HK-2 (cell line): Measurements from ENCODE around the gene RBM23.
A peak's percentile ranks its signal among the peaks of the same experiment; 100 is the strongest.

Source experiments
- DNase-seq: peaks from one replicate; pipeline ENCODE4 v3.0.0-alpha.2; 2018; ENCODE audit not compliant: unreplicated experiment

Gene RBM23

DNA sequence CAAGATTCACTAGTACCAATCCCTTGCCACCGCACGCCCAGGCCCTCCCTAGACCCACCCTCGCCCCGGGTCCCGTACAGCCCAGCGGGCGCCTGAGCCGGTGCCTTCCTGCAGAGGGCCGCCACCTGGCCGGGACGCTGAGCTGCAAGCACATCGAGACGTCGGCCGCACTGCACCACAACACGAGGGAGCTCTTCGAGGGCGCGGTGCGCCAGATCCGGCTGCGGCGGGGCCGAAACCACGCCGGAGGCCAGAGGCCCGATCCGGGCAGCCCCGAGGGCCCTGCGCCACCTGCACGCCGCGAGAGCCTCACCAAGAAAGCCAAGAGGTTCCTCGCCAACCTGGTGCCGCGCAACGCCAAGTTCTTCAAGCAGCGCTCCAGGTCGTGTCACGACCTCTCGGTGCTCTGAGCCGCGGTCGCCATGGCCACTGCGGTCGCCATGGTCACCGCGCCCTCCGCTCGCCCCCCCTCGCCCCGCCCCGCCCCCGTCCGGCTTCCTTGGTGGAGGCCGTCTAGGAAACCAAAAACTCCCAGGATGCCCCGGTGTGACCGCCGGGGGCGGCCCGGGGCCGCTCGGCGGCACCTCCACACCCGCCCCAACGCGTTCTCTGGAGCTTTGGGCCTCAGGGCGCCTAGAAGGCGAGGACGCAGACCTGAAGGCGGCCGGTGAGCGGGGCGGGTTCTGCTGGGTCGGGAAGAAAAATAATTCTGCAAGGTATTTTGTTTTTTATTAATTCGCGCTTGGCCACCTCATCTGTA lies 32.3 kb downstream of the RBM23 start:
- DNase-seq: peak; percentile 89

DNA sequence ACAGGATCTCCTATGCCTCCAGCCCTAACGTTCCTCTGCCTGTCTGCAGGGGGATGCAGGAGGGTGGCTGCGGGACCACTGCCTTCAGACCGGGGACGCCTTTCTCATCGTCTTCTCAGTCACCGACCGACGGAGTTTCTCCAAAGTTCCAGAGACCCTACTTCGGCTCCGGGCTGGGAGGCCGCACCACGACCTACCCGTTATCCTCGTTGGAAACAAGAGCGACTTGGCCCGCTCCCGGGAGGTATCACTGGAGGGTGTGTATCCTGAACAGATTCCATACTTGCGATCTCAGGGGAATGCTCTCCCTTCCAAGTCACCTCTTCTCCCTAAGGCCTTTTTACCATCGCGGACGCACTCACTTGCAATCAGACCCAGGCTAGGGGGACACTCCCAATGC lies 33.0 kb downstream of the RBM23 start:
- no peak for DNase-seq

DNA sequence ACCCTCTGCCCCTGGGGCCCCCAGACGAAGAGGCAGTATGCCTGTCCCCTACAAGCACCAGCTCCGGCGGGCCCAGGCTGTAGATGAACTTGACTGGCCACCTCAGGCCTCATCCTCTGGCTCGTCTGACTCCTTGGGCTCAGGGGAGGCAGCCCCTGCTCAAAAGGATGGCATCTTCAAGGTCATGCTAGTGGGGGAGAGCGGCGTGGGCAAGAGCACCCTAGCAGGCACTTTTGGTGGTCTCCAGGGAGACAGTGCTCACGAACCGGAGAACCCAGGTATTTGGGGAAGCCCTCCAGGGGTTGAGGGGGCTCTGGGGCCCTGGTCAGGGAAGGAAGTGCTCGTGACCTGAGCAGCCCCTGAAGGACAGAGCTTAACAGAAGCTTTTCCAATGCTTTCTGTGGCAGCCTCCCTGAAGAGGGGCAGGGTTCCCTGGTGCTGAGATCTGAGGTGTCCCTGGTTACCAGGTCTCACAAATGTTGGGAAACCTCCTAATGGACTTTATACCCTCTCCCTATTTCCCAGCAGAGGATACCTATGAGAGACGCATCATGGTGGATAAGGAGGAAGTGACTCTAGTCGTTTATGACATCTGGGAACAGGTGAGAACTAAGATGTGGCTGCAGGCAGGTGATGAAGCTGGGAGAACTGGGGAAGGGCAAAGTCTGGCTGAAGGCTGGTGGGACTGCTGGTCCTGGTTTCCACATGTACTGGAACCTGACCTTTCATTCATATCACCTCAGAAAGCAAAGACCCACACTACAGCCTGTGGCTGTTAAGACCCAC lies 34.0 kb downstream of the RBM23 start:
- no peak for DNase-seq

DNA sequence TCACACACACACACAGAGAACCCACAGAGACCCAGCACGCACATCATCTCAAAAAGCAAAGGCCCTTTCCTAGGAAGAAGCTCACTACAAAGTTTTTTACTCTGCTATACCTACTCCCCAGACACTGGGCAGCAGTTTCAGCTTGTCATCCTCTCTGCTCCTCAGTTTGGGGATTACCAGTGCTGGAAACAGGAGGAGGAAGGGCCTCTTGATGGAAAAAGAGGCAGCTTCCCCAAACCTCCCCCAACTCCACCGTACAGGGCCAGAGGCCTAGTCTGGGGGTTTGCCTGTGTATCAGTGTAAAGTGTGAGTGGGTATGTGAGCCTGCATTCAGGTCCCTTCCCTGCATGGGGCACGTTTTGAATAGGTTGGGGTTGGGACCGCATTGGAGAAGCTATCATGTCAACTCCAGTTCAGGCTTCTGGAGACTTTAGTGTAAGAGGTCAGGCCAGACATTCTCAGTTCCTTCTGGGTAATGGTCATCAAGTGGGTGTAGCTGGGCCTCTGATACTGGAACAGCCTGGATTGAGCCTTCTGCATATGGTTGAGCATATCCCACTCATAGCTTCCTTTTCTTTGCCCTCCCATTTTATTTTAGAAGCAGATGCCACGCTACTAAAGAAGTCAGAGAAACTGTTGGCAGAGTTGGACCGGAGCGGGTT lies 34.7 kb downstream of the RBM23 start:
- no peak for DNase-seq

DNA sequence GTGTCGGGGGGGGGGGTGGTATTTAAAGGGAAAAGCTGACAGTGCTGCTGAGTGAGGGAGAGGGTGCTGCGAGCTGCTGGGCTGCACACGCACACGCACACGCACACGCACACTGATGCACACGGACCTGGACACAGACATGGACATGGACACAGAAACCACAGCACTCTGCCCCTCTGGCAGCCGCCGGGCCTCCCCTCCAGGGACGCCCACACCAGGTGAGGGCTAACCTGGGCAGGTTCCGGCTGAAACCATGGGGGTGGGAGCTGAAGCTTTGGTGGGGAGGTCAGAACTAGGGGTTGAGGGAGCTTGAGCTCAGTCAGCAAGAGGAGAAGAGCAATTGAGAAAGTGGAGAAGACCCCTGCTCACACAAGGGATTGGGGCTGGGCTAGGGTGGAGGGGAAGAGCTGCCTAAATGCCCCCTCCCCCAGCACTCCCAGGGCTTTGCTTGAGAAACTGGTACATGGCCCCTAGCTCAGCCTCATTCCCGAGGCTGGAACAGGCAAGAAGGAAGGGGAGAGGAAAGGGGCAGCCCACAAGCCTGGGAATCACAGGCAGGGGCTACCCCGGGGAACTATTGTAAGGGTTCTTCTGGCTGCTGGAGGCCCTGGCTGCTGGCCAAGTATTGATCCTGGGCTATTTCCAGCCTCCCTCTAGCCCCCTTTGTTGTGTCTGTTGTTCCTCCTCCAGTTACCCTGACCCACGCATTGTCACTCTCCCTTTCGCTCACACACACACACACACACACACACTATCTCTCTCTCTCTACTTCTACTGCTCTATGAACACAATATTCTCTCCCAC lies 35.6 kb downstream of the RBM23 start, which contains the start of gene REM2:
REM2 (plus strand) TSS at position 50 of the 804 bp plus-strand sequence; CDS start at position 116, 66 bp downstream.
- DNase-seq: no peak

DNA sequence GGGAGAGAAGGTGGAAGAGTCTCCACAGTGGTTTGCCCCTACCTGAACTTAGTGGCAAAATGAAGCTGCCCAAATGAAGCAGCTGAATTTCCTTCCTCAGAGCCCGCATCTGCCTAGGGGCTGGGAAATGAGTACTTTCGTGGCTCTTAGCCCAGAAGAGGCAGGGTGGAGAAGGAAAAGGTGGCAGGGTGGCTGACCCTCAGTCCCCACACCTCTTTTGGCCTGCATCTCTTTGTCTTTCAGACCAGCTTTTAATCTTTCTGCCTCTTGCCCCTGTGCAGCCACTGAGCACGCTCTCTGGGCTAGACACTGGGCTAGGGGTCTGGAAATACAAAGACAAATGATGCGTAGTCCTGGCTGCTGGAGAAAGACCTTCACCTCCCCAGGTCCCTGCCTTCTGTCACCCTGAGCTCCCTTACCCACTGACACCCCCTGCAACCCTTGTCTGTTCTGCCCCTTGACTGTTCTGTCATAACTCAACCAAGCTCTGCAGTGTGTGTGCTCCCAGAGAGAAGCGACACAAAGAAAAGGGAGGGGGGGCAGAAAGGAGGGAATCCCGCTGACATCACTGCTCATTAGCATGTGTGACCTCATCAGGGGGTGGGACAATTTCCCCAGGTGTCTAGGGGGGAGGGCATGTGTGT lies 36.3 kb downstream of the RBM23 start:
- DNase-seq: no peak

DNA sequence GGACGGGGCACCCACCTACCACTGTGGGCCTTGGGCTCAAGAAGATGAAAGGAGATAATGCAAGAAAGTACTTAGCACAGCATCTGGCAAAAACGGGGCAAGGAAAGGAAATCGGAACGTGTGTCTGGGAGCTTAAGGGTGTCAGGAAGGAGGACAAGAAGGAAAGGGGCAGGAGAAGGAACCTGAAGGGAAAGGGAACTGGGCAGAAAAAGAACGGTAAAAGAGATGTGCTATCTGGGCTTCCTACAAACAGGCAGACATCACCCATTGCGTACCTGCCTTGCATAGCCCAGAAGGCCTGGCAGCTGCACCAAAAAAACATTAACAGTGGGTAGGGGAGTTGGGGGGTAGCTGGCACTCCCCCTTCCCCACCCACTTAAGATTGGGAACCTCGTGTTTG lies 36.9 kb downstream of the RBM23 start:
- DNase-seq: no peak

DNA sequence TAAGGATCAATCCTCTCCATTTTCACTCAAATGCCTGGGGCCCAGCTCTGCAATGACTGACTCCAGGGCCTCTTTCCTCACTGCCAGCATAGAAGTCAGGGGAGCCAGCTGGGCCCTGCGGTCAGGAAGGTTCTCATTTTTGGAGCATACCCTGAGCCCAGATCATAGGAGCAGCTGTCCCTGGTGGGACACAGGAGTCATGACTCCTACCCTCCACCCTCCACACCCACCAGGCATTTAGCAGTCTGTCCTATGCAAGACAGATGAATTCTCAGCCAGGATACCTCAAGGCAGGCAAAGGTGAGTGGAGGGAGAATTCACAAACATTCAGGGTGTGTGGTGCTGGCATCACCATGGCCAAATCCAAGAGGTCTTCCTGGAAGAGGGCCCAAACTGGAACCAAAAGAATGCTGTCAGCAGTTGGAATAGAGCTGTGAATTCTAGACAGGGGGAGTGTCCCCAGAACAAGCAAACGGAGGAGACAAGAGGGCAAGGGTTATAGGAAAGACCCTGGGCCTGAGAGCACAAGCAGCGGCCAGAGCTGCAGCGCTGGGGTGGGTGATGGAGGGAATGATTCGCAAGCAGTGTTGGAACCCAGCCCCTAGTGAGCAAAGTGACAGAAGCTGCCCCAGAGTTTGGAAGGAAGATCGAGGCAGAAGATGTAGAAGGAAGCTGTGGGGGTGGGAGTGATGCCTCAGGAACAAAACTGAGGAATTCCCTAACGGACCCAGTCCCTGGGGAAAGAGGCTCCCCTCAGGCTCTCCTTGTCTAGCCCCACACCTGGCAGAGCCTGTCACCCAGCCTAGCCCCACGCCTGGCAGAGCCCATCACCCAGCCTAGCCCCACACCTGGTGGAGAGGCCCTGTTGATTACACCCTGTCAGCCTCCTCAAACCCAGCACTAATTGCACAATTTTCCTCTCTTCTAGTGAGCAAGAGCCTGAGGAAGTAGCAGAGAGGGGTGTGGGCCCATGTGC lies 40.4 kb downstream of the RBM23 start:
- DNase-seq: no peak

DNA sequence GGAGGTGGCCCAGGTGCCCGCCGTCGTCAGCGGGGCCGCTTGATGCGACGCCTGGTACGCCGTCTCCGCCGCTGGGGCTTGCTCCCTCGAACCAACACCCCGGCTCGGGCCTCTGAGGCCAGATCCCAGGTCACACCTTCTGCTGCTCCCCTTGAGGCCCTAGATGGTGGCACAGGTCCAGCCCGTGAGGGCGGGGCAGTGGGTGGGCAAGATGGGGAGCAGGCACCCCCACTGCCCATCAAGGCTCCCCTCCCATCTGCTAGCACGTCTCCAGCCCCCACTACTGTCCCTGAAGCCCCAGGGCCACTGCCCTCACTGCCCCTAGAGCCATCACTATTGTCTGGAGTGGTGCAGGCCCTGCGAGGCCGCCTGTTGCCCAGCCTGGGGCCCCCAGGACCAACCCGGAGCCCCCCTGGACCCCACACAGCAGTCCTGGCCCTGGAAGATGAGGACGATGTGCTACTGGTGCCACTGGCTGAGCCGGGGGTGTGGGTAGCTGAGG lies 41.9 kb downstream of the RBM23 start:
- no peak for DNase-seq

DNA sequence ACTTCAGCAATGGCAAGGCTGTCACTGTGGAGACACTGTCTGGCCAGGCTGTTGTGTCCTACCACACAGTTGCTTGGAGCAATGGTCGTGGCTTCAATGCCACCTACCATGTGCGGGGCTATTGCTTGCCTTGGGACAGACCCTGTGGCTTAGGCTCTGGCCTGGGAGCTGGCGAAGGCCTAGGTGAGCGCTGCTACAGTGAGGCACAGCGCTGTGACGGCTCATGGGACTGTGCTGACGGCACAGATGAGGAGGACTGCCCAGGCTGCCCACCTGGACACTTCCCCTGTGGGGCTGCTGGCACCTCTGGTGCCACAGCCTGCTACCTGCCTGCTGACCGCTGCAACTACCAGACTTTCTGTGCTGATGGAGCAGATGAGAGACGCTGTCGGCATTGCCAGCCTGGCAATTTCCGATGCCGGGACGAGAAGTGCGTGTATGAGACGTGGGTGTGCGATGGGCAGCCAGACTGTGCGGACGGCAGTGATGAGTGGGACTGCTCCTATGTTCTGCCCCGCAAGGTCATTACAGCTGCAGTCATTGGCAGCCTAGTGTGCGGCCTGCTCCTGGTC lies 43.1 kb downstream of the RBM23 start:
- DNase-seq: no peak

DNA sequence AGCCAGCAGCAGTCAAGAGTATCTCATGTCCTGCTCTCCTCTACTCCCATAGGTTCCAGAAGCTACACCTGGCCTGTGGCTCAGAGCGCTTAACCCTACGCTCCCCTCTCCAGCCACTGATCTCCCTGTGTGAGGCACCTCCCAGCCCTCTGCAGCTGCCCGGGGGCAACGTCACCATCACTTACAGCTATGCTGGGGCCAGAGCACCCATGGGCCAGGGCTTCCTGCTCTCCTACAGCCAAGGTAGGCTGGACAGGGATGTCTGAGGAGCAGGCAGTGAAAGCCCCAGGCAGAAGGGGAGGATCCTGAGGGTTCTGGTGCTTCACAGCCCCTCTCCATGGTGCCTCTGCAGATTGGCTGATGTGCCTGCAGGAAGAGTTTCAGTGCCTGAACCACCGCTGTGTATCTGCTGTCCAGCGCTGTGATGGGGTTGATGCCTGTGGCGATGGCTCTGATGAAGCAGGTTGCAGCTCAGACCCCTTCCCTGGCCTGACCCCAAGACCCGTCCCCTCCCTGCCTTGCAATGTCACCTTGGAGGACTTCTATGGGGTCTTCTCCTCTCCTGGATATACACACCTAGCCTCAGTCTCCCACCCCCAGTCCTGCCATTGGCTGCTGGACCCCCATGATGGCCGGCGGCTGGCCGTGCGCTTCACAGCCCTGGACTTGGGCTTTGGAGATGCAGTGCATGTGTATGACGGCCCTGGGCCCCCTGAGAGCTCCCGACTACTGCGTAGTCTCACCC lies 43.8 kb downstream of the RBM23 start:
- DNase-seq: no peak

DNA sequence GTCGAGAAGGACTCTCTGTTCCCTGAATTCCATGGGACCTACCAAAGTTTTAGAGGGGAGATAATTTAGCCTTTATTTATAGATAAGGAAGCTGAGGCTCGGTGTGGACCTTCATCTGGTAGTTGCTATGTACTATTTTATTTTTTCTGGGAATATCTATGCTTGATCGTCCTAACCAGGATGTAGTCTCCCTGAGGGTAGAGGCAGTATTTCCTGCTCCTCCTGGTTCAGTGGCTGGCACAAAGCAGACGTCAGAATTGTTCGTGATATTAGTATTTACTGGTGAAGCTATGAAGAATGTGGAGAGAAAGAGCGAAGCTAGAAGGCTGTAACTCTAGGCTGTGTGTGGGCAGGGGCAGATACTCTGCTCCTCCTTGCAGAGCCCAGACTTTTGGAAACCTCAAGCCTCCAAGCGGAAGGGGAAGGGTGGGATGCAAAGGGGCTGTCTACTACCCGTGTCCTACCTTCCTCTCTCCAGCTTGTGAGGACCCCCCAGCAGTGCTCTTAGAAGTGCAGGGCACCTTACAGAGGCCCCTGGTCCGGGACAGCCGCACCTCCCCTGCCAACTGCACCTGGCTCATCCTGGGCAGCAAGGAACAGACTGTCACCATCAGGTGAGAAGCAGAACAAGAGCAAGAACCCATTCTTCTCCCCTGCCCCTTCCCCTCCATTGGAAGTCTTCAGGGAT lies 46.0 kb downstream of the RBM23 start:
- no peak for DNase-seq

DNA sequence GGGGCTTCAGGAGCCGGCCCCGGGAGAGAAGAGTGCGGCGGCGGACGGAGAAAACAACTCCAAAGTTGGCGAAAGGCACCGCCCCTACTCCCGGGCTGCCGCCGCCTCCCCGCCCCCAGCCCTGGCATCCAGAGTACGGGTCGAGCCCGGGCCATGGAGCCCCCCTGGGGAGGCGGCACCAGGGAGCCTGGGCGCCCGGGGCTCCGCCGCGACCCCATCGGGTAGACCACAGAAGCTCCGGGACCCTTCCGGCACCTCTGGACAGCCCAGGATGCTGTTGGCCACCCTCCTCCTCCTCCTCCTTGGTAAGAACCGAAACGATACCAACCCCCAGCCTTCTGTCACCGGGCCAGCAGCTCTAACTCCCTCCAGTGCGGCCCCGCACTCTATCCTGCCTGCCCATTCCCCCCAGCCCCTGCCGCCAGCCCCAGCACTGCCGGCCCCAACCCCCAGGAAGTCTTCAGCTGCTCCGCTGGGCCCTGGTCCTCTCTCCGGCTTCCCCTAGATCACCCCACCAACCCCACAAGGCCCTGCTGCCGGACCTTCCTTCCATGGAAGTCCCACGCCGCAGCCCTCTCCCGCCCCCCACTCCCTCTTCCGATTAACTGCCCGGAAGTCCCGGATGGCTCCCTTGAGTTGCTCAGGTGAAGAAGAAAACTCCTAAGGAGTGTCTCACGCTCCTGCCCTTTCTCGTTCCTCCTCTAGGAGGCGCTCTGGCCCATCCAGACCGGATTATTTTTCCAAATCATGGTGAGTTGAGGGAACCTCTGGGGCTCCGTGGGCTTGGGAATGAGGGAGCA lies 46.7 kb downstream of the RBM23 start:
- DNase-seq: peak; percentile 89

DNA sequence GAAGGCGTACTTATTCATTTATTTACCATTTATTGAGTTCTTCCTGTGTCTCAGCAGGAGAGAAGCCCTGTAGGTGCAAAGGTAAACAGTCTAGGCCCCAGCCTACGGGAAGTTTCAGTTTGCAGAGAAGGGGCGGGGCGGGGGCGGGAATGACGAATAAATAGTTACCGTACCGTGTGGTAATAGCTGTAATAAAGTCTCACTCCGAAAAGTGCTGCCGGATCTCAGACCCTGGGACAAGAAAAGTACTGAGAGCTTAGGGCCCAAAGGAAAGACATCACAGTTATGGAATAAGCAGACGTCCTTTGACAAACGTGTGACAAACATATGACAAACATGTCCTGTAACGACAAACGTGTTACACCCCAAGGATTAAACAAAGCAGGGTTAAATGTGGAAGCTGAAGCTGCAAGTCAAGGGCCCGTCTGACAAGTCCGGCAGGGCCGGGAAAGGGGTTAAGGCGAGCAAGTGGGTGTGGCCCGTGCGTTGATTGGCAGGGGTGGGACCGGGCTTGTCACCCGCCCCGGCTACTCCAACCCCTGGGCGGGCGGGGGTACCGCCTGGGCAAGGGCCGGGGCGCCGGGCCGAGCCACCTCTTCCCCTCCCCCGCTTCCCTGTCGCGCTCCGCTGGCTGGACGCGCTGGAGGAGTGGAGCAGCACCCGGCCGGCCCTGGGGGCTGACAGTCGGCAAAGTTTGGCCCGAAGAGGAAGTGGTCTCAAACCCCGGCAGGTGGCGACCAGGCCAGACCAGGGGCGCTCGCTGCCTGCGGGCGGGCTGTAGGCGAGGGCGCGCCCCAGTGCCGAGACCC lies 47.5 kb downstream of the RBM23 start, which contains the start of gene LRP10:
LRP10 (plus strand) TSS at position 517 of the 809 bp plus-strand sequence. CDS start 564 bp downstream, outside the sequence.
- peak; percentile 85 for DNase-seq

DNA sequence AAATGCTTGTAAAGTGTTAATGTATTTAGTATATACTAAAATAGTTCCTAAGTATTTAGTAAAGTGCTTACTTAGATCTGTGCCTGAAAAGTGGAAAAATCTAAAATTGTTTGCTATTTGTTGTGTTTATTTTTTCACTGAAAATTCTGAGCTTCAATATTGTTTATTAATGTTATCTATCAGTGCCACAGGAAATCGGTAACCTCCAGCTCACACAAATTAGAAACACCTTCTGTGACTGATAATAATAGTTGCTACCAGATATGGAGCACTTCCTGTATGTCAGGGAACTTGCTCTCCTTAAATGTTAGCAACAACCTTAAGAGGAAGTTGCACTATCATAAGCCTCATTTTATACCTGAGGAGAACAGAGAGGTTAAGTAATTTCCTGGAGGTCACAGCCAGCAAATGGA lies 48.1 kb downstream of the RBM23 start:
- no peak for DNase-seq

DNA sequence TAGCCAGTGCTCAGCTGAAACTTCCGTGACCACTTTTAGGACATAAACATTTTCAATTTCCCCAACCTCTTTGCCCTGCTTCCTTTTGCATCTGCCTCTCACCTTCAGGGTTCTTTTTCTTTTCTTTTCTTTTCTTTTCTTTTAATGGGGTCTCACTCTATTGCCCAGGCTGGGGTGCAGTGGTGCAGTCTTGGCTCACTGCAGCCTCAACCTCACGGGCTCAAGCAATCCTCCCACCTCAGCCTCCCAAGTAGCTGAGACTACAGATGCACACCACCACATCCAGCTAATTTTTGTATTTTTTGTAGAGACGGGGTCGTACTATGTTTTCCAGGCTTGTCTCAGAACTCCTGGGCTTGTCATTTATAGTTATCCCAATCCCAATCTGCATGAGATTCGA lies 52.1 kb downstream of the RBM23 start:
- DNase-seq: no peak
